ENCODE measurements around the gene EGFL8.

GRCh38 chr6:32129297-32130088 is 34.9 kb upstream of the EGFL8 start:
- TF ChIP-seq CTCF (IDR thresholded peaks at IDR 0.05), result no peak
- no peak for TF ChIP-seq POLR2A (IDR thresholded peaks at IDR 0.05)
